ENCODE results near the gene ZNF385B.

GRCh38 chr2:179804206-179804605 is 57.2 kb downstream of the ZNF385B start:
- TF ChIP-seq CTCF (IDR thresholded peaks at IDR 0.05) (no peak), POLR2A (IDR thresholded peaks at IDR 0.05) (no peak)

All from uterus (tissue), 2 donors.